Endothelial cell of umbilical vein (primary cell): ENCODE measurements around the gene ADGRD1. TPM values are rescaled to one million over a fixed set of nuclear protein-coding genes. Genes with fewer than 3 reads are reported as not detected.

Source experiments
- BruUV-seq: library from RNA; stranded (reverse); fragments of 400-500 nt; replicated peaks from 2 replicates; lab custom pipeline; 2021; lab: Mats Ljungman, UMichigan
- CTCF ChIA-PET: fragments of 300-600, 350-600 bp; sonication (Branson Sonifier 250); formaldehyde crosslinking; loops from one replicate; lab custom pipeline; 2021; ENCODE audit warnings: antibody characterized with exemption, inconsistent platforms; lab: Charles Lee
- POLR2A ChIA-PET: fragments of 300-600, 350-600 bp; sonication (Branson Sonifier 250); formaldehyde crosslinking; loops from one replicate; lab custom pipeline; 2021; ENCODE audit warnings: antibody characterized with exemption, inconsistent platforms; lab: Charles Lee
- DNase-seq: peaks from one replicate; pipeline ENCODE4 v3.0.0-alpha.2; 2011; ENCODE audit warnings: low read depth, low spot score
- FAIRE-seq: peaks from 2 replicates; lab custom pipeline; 2011; peaks lifted over from hg19 to GRCh38; lab: Jason Lieb, UNC
- H2AFZ ChIP-seq: 2 replicates; pipeline ENCODE4 v1.6.0; 2012; ENCODE audit warnings: low read depth, low read length, control low read depth, inconsistent platforms
- H3K27ac ChIP-seq: 2 replicates; pipeline ENCODE4 v1.5.1; 2011; ENCODE audit warnings: low read depth, mild to moderate bottlenecking, control low read depth, low read length, moderate library complexity; ENCODE audit not compliant: insufficient read depth
- H3K27me3 ChIP-seq, 2 experiments: 2 replicates each; pipeline versions ENCODE4 v1.6.0 to v1.6.1; 2011; ENCODE audit warnings: low read length in 2 of 2, mixed read lengths in 1 of 2; ENCODE audit not compliant: control insufficient read depth in 2 of 2, insufficient read depth in 2 of 2
- H3K36me3 ChIP-seq, 2 experiments: 2 replicates in 1 of 2; 3 replicates in 1 of 2; pipeline ENCODE4 v1.5.1; 2011; ENCODE audit warnings: low read length in 2 of 2, mild to moderate bottlenecking in 1 of 2, moderate library complexity in 1 of 2; ENCODE audit not compliant: control insufficient read depth in 2 of 2, insufficient read depth in 2 of 2; ENCODE audit errors: extremely low read depth in 1 of 2
- H3K4me1 ChIP-seq: 3 replicates; pipeline ENCODE4 v1.5.1; 2011; ENCODE audit warnings: mild to moderate bottlenecking, low read length; ENCODE audit not compliant: control insufficient read depth, insufficient read depth; ENCODE audit errors: extremely low read depth
- H3K4me2 ChIP-seq: 2 replicates; pipeline ENCODE4 v1.6.1; 2011; ENCODE audit warnings: low read length, control low read depth, mixed read lengths; ENCODE audit not compliant: insufficient read depth
- H3K4me3 ChIP-seq, 3 experiments: fragments of 200-600 bp in 1 of 3; sonication (generic), shearing (Covaris generic) in 1 of 3; replicated peaks in 1 of 3; 2 replicates each; pipeline ENCODE4 v1.5.1; 2011 to 2016; ENCODE audit warnings: control low read depth in 3 of 3, low read length in 3 of 3, mild to moderate bottlenecking in 2 of 3, inconsistent platforms in 1 of 3, low read depth in 1 of 3, moderate library complexity in 1 of 3; ENCODE audit not compliant: insufficient read depth in 1 of 3
- H3K79me2 ChIP-seq: 2 replicates; pipeline ENCODE4 v1.6.0; 2012; ENCODE audit warnings: low read length, inconsistent platforms; ENCODE audit not compliant: control insufficient read depth, insufficient read depth
- H3K9ac ChIP-seq: replicated peaks from 2 replicates; pipeline ENCODE3; 2011; ENCODE audit warnings: low read length, control low read depth; ENCODE audit not compliant: insufficient read depth; ENCODE audit errors: extremely low read depth
- H3K9me1 ChIP-seq: replicated peaks from 3 replicates; pipeline ENCODE4 v1.6.0; 2011; ENCODE audit warnings: mild to moderate bottlenecking, low read length; ENCODE audit not compliant: control insufficient read depth, insufficient read depth; ENCODE audit errors: extremely low read depth
- H3K9me3 ChIP-seq: replicated peaks from 2 replicates; pipeline ENCODE4 v1.5.1; 2012; ENCODE audit warnings: low read length, inconsistent platforms; ENCODE audit not compliant: control insufficient read depth, insufficient read depth
- H4K20me1 ChIP-seq: replicated peaks from 2 replicates; pipeline ENCODE3; 2011; ENCODE audit warnings: mild to moderate bottlenecking, low read length; ENCODE audit not compliant: control insufficient read depth, insufficient read depth; ENCODE audit errors: extremely low read depth
- EZH2 ChIP-seq: IDR thresholded peaks from 2 replicates; pipeline ENCODE4 v1.6.1; 2012; ENCODE audit warnings: borderline replicate concordance, low read depth, mild to moderate bottlenecking, moderate library complexity, low read length, inconsistent platforms; ENCODE audit not compliant: severe bottlenecking
- FOS ChIP-seq: IDR thresholded peaks from 2 replicates; pipeline ENCODE4 v1.6.1; 2011; ENCODE audit warnings: mild to moderate bottlenecking, low read length, moderate library complexity, borderline replicate concordance; ENCODE audit not compliant: insufficient read depth
- JUN ChIP-seq: IDR thresholded peaks from 2 replicates; pipeline ENCODE4 v1.6.1; 2011; ENCODE audit warnings: borderline replicate concordance, low read depth; ENCODE audit not compliant: insufficient read length, insufficient read depth
- POLR2A ChIP-seq: IDR thresholded peaks from 2 replicates; pipeline ENCODE4 v1.6.1; 2012; ENCODE audit warnings: low read depth, mild to moderate bottlenecking, control low read depth, low read length
- POLR2AphosphoS5 ChIP-seq: IDR thresholded peaks from 2 replicates; pipeline ENCODE4 v1.6.1; 2012; ENCODE audit warnings: low read depth, mild to moderate bottlenecking, control low read depth, low read length, moderate library complexity; ENCODE audit not compliant: insufficient read depth
- dilution Hi-C: fragments of 300-500 bp; cut with MboI; formaldehyde crosslinking; loops from one replicate; pipeline ENCODE4 v1.15.0; 2019; ENCODE audit warnings: low sequenced_read_pairs; ENCODE audit not compliant: extremely low pct_ligation_motif_present
- intact Hi-C: fragments of 100-400 bp; cut with micrococcal nuclease; formaldehyde crosslinking; loops from one replicate; pipeline ENCODE4 v1.10.0; 2022
- polyA plus RNA-seq, 4 experiments: library from polyadenylated mRNA; depleted of rRNA in 3 of 4; stranded (reverse) in 3 of 4; unstranded in 1 of 4; fragments of >200 nt; gene quantifications; 2 replicates each; pipeline versions ENCODE4 v1.2.1 to v1.2.3, GENCODE V29; 2011 to 2012; ENCODE audit warnings: missing spikeins in 1 of 4
- total RNA-seq: library from RNA; stranded (reverse); gene quantifications from 2 replicates; pipeline ENCODE4 v1.2.3, GENCODE V29; 2021
- TF ChIP-seq, protein P1 (sequence below): IDR thresholded peaks from 2 replicates; pipeline ENCODE4 v1.6.1; 2011; ENCODE audit not compliant: insufficient read depth, insufficient read length
- TF ChIP-seq, protein P2 (sequence below), 2 donors: IDR thresholded peaks; 1 replicate in 1 of 2; 2 replicates in 1 of 2; pipeline ENCODE4 v1.5.1; 2011; ENCODE audit warnings: low read length in 2 of 2, mild to moderate bottlenecking in 2 of 2, moderate library complexity in 2 of 2, control low read depth in 1 of 2, inconsistent platforms in 1 of 2, low read depth in 1 of 2; ENCODE audit not compliant: insufficient read depth in 1 of 2; ENCODE audit errors: extremely low read depth in 1 of 2

ADGRD1 gene
- total and polyA plus RNA-seq, 2 donors (not counting 3 experiments of a cell fraction or from before 2014, with no cell fraction given), result 0.07 TPM; not detected in 1

GRCh38 chr12:130925666-130926015 is 28.1 kb upstream of the ADGRD1 start:
- H3K9me1 ChIP-seq, result no peaks in the 10 kb centered on the region
- dilution Hi-C loops (no loop called here), intact Hi-C loops (no loop called here)
- no peaks in the 10 kb centered on the region for H3K79me2 ChIP-seq
- no peaks in the 10 kb centered on the region for H4K20me1 ChIP-seq
- DNase-seq, result no peak
- no peaks in the 10 kb centered on the region for H3K9me3 ChIP-seq
- no TSS peak for BruUV-seq
- POLR2A ChIA-PET, result no interaction called here
- FAIRE-seq, result no peak
- no peaks in the 10 kb centered on the region for H3K27me3 ChIP-seq
- H3K4me3 ChIP-seq, result no peak overlapping the region
- no peak overlapping the region for H3K4me2 ChIP-seq
- CTCF ChIA-PET, result no interaction called here
- TF ChIP-seq, protein P1, sequence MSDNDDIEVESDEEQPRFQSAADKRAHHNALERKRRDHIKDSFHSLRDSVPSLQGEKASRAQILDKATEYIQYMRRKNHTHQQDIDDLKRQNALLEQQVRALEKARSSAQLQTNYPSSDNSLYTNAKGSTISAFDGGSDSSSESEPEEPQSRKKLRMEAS, result no peak
- TF ChIP-seq EZH2 (no peak), JUN (no peak), FOS (no peak), POLR2AphosphoS5 (no peak), POLR2A (no peak)
- TF ChIP-seq, protein P2, sequence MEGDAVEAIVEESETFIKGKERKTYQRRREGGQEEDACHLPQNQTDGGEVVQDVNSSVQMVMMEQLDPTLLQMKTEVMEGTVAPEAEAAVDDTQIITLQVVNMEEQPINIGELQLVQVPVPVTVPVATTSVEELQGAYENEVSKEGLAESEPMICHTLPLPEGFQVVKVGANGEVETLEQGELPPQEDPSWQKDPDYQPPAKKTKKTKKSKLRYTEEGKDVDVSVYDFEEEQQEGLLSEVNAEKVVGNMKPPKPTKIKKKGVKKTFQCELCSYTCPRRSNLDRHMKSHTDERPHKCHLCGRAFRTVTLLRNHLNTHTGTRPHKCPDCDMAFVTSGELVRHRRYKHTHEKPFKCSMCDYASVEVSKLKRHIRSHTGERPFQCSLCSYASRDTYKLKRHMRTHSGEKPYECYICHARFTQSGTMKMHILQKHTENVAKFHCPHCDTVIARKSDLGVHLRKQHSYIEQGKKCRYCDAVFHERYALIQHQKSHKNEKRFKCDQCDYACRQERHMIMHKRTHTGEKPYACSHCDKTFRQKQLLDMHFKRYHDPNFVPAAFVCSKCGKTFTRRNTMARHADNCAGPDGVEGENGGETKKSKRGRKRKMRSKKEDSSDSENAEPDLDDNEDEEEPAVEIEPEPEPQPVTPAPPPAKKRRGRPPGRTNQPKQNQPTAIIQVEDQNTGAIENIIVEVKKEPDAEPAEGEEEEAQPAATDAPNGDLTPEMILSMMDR (IDR thresholded peaks at IDR 0.05; ENCODE audit: extremely low read depth in 1 of 2, insufficient read depth in 1 of 2, low read depth in 1 of 2, low read length in 2 of 2), result no peak
- H3K4me1 ChIP-seq, result peaks cover 4% of the 10 kb centered on the region
- H3K27ac ChIP-seq, result no peak overlapping the region
- H2AFZ ChIP-seq, result no peak overlapping the region
- H3K9ac ChIP-seq, result no peak overlapping the region
- H3K36me3 ChIP-seq, result no peaks in the 10 kb centered on the region
